Kidney epithelial cell (primary cell): ENCODE results near the gene SHANK1. TPM values are rescaled to one million over a fixed set of nuclear protein-coding genes. Genes with fewer than 3 reads are reported as not detected.

Experiments
- DNase-seq: peaks from one replicate; pipeline ENCODE4 v3.0.0-alpha.2; 2010; ENCODE audit warnings: low read depth
- H3K27me3 ChIP-seq: 2 replicates; pipeline ENCODE4 v1.6.0; 2011; ENCODE audit warnings: low read length; ENCODE audit not compliant: control insufficient read depth, insufficient read depth
- H3K36me3 ChIP-seq: 2 replicates; pipeline ENCODE4 v1.5.1; 2011; ENCODE audit warnings: low read length; ENCODE audit not compliant: control insufficient read depth, insufficient read depth
- H3K4me3 ChIP-seq: 2 replicates; pipeline ENCODE4 v1.5.1; 2011; ENCODE audit warnings: low read depth, mild to moderate bottlenecking, control low read depth, low read length
- CTCF ChIP-seq: IDR thresholded peaks from 2 replicates; pipeline ENCODE4 v1.5.1; 2011; ENCODE audit warnings: mild to moderate bottlenecking, moderate library complexity, low read length, control low read depth, inconsistent platforms; ENCODE audit not compliant: insufficient read depth, poor library complexity, severe bottlenecking
- total RNA-seq: library from RNA; depleted of rRNA; stranded (reverse); fragments of >200 nt; gene quantifications from 2 replicates; pipeline ENCODE4 v1.2.3, GENCODE V29; 2015

Gene SHANK1
- total RNA-seq, 1 donor from 2014 or later = 1.6 TPM

- no peaks in the 10 kb centered on the region for H3K27me3 ChIP-seq
- no peak for DNase-seq
- TF ChIP-seq CTCF = no peak
- no peaks in the 10 kb centered on the region for H3K36me3 ChIP-seq
- H3K4me3 ChIP-seq = no peak overlapping the region
These were observed 40.2 kb downstream of the SHANK1 start for GRCh38 chr19:50679177-50680125.

GRCh38 chr19:50678323-50678722 is 41.3 kb downstream of the SHANK1 start:
- Histone ChIP-seq H3K4me3 (no peak overlapping the region), H3K27me3 (no peaks in the 10 kb centered on the region), H3K36me3 (no peaks in the 10 kb centered on the region)
- DNase-seq = no peak
- TF ChIP-seq CTCF = no peak

- Histone ChIP-seq H3K27me3 (peaks cover 3% of the 10 kb centered on the region), H3K36me3 (no peaks in the 10 kb centered on the region), H3K4me3 (no peak overlapping the region)
- TF ChIP-seq CTCF = no peak
- no peak for DNase-seq
These were observed 42.0 kb downstream of the SHANK1 start for GRCh38 chr19:50677636-50678035.

GRCh38 chr19:50676625-50677197 is 42.9 kb downstream of the SHANK1 start:
- TF ChIP-seq CTCF = no peak

GRCh38 chr19:50673118-50673517 is 46.5 kb downstream of the SHANK1 start:
- no peak overlapping the region for H3K4me3 ChIP-seq
- no peak for DNase-seq
- TF ChIP-seq CTCF = no peak
- no peaks in the 10 kb centered on the region for H3K36me3 ChIP-seq
- peaks cover 22% of the 10 kb centered on the region for H3K27me3 ChIP-seq

More at GRCh38 chr19:50676625-50677197, 42.9 kb downstream of the SHANK1 start:
- H3K4me3 ChIP-seq = no peak overlapping the region
- DNase-seq = no peak
- H3K27me3 ChIP-seq = peaks cover 3% of the 10 kb centered on the region
- H3K36me3 ChIP-seq = no peaks in the 10 kb centered on the region
